ENCODE data around the gene HMGXB4. TPM values are rescaled to one million over a fixed set of nuclear protein-coding genes. Genes with fewer than 3 reads are reported as not detected.

The HMGXB4 gene
- total RNA-seq, 2 donors from 2014 or later, result 14.7 to 15.7 TPM

DNA sequence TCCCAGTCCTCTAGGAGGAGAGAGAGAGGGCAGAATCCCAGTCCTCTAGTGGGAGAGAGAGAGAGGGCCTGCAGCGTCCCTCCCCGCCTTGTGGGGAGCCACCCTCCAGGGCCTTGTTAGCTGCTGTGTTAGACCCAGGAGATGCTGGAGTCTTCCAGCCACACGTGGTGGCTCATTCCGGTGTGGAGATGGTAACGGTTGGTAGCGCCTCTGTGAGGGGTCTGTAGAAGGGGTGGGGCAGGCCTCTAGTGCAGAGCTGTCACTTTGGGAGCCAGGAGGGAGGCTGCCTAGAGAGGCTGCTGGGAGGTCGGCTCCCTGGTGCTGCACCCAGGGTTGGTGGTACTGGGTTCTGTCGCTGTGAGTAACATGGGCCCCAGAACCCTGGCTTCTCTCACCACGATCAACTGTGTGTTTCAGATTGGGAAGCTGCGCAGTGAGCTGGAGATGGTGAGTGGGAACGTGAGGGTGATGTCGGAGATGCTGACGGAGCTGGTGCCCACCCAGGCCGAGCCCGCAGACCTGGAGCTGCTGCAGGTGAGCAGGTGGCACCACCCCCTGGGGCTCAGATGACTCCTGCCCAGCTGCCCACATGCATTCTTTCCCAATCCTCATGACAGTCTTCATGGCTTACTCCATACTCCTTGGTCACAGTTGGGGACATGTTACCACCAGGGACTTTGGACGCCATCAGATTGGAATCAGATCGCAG is 69.7 kb downstream of the HMGXB4 start:
- Histone ChIP-seq H3K36me3 (peaks cover 60% of the 10 kb centered on the region), H3K27ac (no peak overlapping the region), H3K27me3 (replicated peaks; ENCODE audit: insufficient read depth) (no peaks in the 10 kb centered on the region), H3K9me3 (no peaks in the 10 kb centered on the region), H3K4me3 (no peak overlapping the region), H3K4me1 (ENCODE audit: control insufficient read depth in 1 of 2, low read depth in 2 of 2) (peaks cover 0 to 5% of the 10 kb centered on the region in 2 donors)
- ATAC-seq (ENCODE audit: insufficient number of reproducible peaks, low FRiP score, low read depth), result no peak
- DNase-seq (ENCODE audit: low spot score), result no peak
- TF ChIP-seq, protein P1, sequence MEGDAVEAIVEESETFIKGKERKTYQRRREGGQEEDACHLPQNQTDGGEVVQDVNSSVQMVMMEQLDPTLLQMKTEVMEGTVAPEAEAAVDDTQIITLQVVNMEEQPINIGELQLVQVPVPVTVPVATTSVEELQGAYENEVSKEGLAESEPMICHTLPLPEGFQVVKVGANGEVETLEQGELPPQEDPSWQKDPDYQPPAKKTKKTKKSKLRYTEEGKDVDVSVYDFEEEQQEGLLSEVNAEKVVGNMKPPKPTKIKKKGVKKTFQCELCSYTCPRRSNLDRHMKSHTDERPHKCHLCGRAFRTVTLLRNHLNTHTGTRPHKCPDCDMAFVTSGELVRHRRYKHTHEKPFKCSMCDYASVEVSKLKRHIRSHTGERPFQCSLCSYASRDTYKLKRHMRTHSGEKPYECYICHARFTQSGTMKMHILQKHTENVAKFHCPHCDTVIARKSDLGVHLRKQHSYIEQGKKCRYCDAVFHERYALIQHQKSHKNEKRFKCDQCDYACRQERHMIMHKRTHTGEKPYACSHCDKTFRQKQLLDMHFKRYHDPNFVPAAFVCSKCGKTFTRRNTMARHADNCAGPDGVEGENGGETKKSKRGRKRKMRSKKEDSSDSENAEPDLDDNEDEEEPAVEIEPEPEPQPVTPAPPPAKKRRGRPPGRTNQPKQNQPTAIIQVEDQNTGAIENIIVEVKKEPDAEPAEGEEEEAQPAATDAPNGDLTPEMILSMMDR (IDR thresholded peaks at IDR 0.05), result no peak

DNA sequence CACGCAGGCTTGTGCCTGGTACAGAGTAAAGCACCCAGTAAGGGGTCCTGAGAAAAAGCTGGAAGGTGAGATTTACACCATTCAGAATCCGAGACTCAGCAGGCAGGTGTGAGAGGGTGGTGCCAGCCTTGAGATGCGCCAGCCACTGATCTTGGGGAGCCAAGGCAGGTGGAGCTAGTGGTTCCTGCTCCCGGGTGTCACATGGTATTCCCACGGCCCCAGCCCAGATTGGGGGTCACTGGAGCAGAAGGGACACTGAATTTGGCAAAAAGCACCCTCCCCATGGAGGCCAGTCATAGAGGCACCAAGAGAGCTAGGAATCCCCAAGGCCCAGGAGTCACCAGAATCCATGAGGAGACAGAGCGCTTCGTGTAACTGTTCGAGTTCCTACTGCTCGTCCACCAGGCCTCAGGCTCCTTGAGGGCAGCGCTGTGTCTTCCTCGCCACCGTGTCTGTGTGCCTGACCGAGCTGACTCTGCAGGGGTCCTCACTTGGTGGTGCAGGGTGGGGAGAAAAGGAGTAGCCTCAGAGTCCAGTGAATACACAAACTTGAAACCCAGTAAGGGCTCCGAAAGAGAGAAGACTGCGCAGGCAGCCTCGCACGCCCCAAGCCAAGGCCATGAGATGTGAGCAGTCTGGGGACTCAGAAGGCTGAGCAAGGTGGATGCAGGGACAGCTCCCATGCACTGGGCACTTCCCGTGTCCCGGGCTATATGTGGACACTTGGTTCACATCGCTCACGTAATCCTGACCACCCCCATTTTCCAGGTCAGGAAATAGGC is 70.6 kb downstream of the HMGXB4 start:
- Histone ChIP-seq H3K4me1 (ENCODE audit: control insufficient read depth in 1 of 2, low read depth in 2 of 2) (peaks cover 0 to 5% of the 10 kb centered on the region in 2 donors), H3K36me3 (peaks cover 62% of the 10 kb centered on the region), H3K9me3 (no peaks in the 10 kb centered on the region), H3K27me3 (replicated peaks; ENCODE audit: insufficient read depth) (no peaks in the 10 kb centered on the region), H3K27ac (no peak overlapping the region), H3K4me3 (no peak overlapping the region)
- TF ChIP-seq, protein P1 (IDR thresholded peaks at IDR 0.05), result no peak
- ATAC-seq (ENCODE audit: insufficient number of reproducible peaks, low FRiP score, low read depth), result no peak
- DNase-seq (ENCODE audit: low spot score), result no peak

DNA sequence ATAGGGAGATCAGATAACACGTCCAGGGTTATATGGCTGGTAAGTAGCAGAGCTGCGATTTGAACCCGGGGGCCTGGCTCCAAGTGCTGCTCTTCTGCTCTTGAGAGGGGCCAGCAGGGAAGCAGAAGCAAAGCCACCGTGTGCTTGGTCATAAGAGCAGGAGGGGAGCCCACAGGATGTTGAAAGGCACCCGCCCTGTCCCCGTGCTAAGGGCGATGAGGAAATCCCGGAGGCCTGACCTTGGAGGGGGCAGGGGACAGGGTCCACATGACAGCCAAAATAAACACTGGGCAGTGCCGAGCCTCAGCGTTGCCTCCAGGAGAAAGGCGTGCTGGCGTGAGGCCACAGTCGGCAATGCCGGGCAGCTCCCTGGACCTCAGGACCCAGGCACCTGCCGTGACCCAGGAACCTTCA is 71.2 kb downstream of the HMGXB4 start:
- H3K4me1 ChIP-seq (ENCODE audit: control insufficient read depth in 1 of 2, low read depth in 2 of 2), result peaks cover 0 to 5% of the 10 kb centered on the region in 2 donors
- no peak overlapping the region for H3K4me3 ChIP-seq
- ATAC-seq (ENCODE audit: insufficient number of reproducible peaks, low FRiP score, low read depth), result no peak
- DNase-seq (ENCODE audit: low spot score), result no peak
- no peaks in the 10 kb centered on the region for H3K9me3 ChIP-seq
- peaks cover 62% of the 10 kb centered on the region for H3K36me3 ChIP-seq
- TF ChIP-seq, protein P1 (IDR thresholded peaks at IDR 0.05), result no peak
- H3K27ac ChIP-seq, result no peak overlapping the region
- H3K27me3 ChIP-seq (replicated peaks; ENCODE audit: insufficient read depth), result no peaks in the 10 kb centered on the region

DNA sequence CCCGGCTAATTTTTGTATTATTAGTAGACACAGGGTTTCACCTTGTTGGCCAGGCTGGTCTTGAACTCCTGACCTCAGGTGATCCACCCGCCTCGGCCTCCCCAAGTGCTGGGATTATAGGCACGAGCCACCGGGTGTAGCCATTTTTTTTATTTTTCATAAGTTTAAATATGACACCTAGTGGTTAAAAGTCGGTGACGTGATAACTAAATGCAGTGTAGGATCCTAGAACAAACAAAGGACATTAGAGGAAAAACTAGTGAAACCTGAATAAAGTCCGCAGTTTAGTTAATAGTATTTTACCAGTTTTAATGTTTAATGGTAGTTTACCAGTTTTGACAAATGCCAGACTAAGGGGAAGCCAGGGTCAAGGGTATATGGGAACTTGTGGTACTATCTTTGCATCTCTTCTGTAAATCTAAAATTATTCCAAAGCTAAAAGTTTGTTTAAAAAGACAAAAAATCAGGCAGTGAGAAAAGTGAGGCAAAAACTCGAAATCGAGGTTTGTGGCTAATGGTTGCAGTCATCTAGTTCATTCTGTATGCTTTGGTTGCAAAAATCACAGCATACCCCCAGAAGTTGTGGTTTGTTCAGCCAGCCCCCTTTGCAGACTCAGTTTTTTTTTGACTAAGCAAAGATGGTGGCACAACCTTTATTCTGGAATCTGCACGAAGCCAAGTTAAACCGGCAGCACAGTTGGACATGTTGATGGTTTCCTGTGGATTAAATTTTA is 72.0 kb downstream of the HMGXB4 start:
- TF ChIP-seq, protein P1 (IDR thresholded peaks at IDR 0.05), result no peak
- DNase-seq (ENCODE audit: low spot score), result no peak
- peaks cover 0 to 5% of the 10 kb centered on the region in 2 donors for H3K4me1 ChIP-seq (ENCODE audit: control insufficient read depth in 1 of 2, low read depth in 2 of 2)
- H3K27me3 ChIP-seq (replicated peaks; ENCODE audit: insufficient read depth), result no peaks in the 10 kb centered on the region
- H3K9me3 ChIP-seq, result no peaks in the 10 kb centered on the region
- no peak overlapping the region for H3K27ac ChIP-seq
- H3K36me3 ChIP-seq, result peaks cover 62% of the 10 kb centered on the region
- ATAC-seq (ENCODE audit: insufficient number of reproducible peaks, low FRiP score, low read depth), result no peak
- no peak overlapping the region for H3K4me3 ChIP-seq
